DND-41 (cell line): ENCODE measurements around the gene GPR27.

ENCODE experiments used
- ATAC-seq: fragments of 200-7000 bp; cut with Tn5 transposase; 3 replicates; pipeline ENCODE4 v1.9.1; 2021; ENCODE audit warnings: low read depth; ENCODE audit not compliant: insufficient read depth
- DNase-seq: peaks from one replicate; pipeline ENCODE4 v3.0.0-alpha.2; 2020
- H2AFZ ChIP-seq: 2 replicates; pipeline ENCODE4 v1.6.0; 2012; ENCODE audit warnings: low read depth, low read length
- H3K27ac ChIP-seq: 2 replicates; pipeline ENCODE4 v1.5.1; 2012; ENCODE audit warnings: low read length, inconsistent platforms
- H3K27me3 ChIP-seq: fragments of 200-600 bp; sonication (generic); 2 replicates; pipeline ENCODE4 v1.6.0; 2012; ENCODE audit warnings: low read length, mild to moderate bottlenecking, inconsistent platforms; ENCODE audit not compliant: insufficient read depth, poor library complexity
- H3K36me3 ChIP-seq: 2 replicates; pipeline ENCODE4 v1.5.1; 2012; ENCODE audit warnings: low read length, inconsistent platforms; ENCODE audit not compliant: insufficient read depth
- H3K4me1 ChIP-seq: 2 replicates; pipeline ENCODE4 v1.5.1; 2012; ENCODE audit warnings: mild to moderate bottlenecking, low read length; ENCODE audit not compliant: insufficient read depth
- H3K4me2 ChIP-seq: 2 replicates; pipeline ENCODE4 v1.6.0; 2012; ENCODE audit warnings: mild to moderate bottlenecking, moderate library complexity, low read length, inconsistent platforms; ENCODE audit not compliant: insufficient read depth
- H3K4me3 ChIP-seq, 2 experiments: fragments of 200-600 bp in 1 of 2; shearing (Covaris generic) in 1 of 2; 2 replicates each; pipeline ENCODE4 v1.5.1; 2012 to 2016; ENCODE audit warnings: inconsistent platforms in 2 of 2, low read length in 2 of 2, mild to moderate bottlenecking in 2 of 2, low read depth in 1 of 2, moderate library complexity in 1 of 2
- H3K79me2 ChIP-seq: 2 replicates; pipeline ENCODE4 v1.6.0; 2012; ENCODE audit warnings: low read length, inconsistent platforms; ENCODE audit not compliant: insufficient read depth
- H3K9ac ChIP-seq: 2 replicates; pipeline ENCODE4 v1.6.0; 2012; ENCODE audit warnings: low read depth, mild to moderate bottlenecking, inconsistent platforms, low read length, moderate library complexity
- H3K9me3 ChIP-seq: 2 replicates; pipeline ENCODE4 v1.5.1; 2012; ENCODE audit warnings: low read length, moderate library complexity, mild to moderate bottlenecking, inconsistent platforms; ENCODE audit not compliant: insufficient read depth, severe bottlenecking
- H4K20me1 ChIP-seq: 2 replicates; pipeline ENCODE4 v1.6.0; 2012; ENCODE audit warnings: low read length; ENCODE audit not compliant: insufficient read depth
- EZH2 ChIP-seq: IDR thresholded peaks from 3 replicates; pipeline ENCODE4 v1.6.1; 2012; ENCODE audit warnings: borderline replicate concordance, low read depth, mild to moderate bottlenecking, moderate library complexity, low read length, inconsistent platforms; ENCODE audit not compliant: severe bottlenecking
- TF ChIP-seq, protein P1 (sequence below): IDR thresholded peaks from 2 replicates; pipeline ENCODE4 v1.5.1; 2012; ENCODE audit warnings: borderline replicate concordance, low read length, moderate library complexity, mild to moderate bottlenecking; ENCODE audit not compliant: poor library complexity, severe bottlenecking; ENCODE audit errors: extremely low read depth

The GPR27 gene

GRCh38 chr3:71744738-71745137, 8.9 kb upstream of the GPR27 start:
- Histone ChIP-seq H3K9ac (no peak overlapping the region), H3K36me3 (no peaks in the 10 kb centered on the region), H3K4me1 (no peaks in the 10 kb centered on the region), H3K4me2 (no peak overlapping the region), H3K79me2 (no peaks in the 10 kb centered on the region), H3K27ac (no peak overlapping the region), H3K9me3 (peaks cover 9% of the 10 kb centered on the region), H4K20me1 (no peaks in the 10 kb centered on the region), H3K4me3 (no peak overlapping the region), H2AFZ (no peak overlapping the region), H3K27me3 (no peaks in the 10 kb centered on the region)
- TF ChIP-seq, protein P1, sequence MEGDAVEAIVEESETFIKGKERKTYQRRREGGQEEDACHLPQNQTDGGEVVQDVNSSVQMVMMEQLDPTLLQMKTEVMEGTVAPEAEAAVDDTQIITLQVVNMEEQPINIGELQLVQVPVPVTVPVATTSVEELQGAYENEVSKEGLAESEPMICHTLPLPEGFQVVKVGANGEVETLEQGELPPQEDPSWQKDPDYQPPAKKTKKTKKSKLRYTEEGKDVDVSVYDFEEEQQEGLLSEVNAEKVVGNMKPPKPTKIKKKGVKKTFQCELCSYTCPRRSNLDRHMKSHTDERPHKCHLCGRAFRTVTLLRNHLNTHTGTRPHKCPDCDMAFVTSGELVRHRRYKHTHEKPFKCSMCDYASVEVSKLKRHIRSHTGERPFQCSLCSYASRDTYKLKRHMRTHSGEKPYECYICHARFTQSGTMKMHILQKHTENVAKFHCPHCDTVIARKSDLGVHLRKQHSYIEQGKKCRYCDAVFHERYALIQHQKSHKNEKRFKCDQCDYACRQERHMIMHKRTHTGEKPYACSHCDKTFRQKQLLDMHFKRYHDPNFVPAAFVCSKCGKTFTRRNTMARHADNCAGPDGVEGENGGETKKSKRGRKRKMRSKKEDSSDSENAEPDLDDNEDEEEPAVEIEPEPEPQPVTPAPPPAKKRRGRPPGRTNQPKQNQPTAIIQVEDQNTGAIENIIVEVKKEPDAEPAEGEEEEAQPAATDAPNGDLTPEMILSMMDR: no peak
- no peak for TF ChIP-seq EZH2
- DNase-seq (no peak), ATAC-seq (no peak)

DNA sequence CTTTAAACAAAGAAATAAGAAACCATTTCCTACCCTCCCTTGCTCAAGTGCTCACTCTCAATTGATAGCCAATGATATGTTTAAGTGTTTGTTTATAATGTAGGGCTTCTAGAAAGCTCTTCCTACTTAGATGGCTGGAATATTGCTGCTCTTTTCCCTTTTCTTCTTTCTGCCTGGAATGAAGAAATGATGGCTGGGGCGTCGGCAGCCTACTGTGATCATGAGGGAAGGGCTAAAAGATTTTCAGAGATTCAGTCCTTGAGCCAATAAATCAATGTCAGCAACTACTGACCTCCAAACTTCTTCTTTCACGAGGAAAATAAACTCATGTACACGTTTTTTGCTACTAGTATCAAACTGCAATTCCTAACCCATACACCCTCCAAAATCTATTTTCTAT, 2.1 kb upstream of the GPR27 start:
- H3K79me2 ChIP-seq: no peaks in the 10 kb centered on the region
- no peak for TF ChIP-seq EZH2
- TF ChIP-seq, protein P1: no peak

DNA sequence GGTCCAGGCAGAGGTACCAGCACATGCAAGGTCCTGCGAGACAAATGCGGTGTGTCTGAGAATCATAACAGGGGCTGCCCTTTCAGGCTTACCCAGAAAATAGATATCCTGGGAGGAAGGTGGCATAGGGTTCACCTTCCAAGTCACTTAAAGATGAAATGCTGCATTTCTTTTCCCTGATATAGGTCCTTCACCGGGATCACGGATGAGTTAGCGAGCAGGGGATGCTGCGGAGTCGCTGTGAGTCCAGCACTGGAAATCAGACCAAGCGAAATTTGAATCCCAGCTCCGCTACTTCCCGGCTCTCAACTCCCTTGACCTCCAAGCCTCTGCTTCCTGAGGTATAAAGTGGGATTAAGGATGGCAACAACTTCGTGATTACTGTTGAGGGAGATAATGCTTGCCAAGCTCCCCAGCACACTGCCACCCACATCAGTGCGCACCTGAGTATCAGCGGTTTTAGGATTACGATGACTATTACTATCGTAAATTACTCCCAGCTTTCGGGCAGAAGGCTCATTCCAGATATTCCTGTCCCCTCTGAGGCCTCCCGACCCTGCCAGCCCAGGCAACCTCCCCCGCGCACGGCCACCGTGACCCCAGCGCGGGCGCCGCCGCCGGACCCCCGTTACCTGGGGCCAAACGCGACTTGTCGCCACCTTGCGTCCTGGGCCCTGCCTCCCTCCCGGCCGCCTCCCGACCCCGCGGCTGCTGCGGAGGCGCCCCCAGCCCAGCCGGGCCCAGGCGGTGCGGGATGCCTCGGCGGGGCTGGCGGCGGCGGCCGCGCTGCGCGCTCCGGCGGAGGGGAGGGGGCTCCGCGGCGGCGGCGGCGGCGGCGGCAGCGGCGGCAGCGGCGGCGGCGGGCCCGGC, 589 bp upstream of the GPR27 start:
- DNase-seq: no peak
- Histone ChIP-seq H3K79me2 (no peaks in the 10 kb centered on the region), H3K27ac (no peak overlapping the region), H3K9me3 (no peaks in the 10 kb centered on the region), H4K20me1 (no peaks in the 10 kb centered on the region), H3K36me3 (no peaks in the 10 kb centered on the region), H2AFZ (no peak overlapping the region), H3K9ac (no peak overlapping the region), H3K27me3 (peaks cover 6% of the 10 kb centered on the region), H3K4me1 (no peaks in the 10 kb centered on the region), H3K4me2 (no peak overlapping the region), H3K4me3 (no peak overlapping the region)
- TF ChIP-seq EZH2: no peak
- TF ChIP-seq, protein P1: no peak
- no peak for ATAC-seq

More for the DNA sequence above, 2.1 kb upstream of the GPR27 start:
- Histone ChIP-seq H4K20me1 (no peaks in the 10 kb centered on the region), H3K4me2 (no peak overlapping the region), H3K27me3 (peaks cover 3% of the 10 kb centered on the region), H3K4me3 (no peak overlapping the region), H3K27ac (no peak overlapping the region), H2AFZ (no peak overlapping the region), H3K36me3 (no peaks in the 10 kb centered on the region), H3K9ac (no peak overlapping the region), H3K9me3 (no peaks in the 10 kb centered on the region), H3K4me1 (no peaks in the 10 kb centered on the region)
- ATAC-seq (no peak), DNase-seq (no peak)
